GM12801 (cell line): ENCODE measurements around the gene WDR46.

ENCODE experiments used
- TF ChIP-seq, protein P1 (sequence below): IDR thresholded peaks from one replicate; pipeline ENCODE4 v1.5.1; 2011; ENCODE audit warnings: control low read depth; ENCODE audit not compliant: insufficient read length; ENCODE audit errors: extremely low read depth

WDR46 gene

DNA sequence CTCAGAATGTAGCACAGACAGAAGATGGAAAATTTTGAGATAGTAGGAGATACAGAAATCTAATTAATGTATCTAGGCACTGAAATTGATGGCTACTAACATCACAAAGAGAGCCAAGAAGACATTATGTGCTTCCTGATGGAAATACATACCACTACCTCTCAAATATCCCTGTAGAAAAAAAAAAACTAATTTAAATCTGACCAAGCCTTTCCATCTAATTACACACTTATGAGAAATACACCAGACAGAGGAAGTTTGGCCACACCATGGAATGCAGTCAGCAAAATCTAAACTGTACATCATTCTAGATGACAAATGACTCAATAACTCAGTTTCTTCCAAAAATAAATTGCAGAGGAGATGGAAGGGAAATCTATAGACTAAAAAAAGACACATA is 36.3 kb downstream of the WDR46 start:
- TF ChIP-seq, protein P1, sequence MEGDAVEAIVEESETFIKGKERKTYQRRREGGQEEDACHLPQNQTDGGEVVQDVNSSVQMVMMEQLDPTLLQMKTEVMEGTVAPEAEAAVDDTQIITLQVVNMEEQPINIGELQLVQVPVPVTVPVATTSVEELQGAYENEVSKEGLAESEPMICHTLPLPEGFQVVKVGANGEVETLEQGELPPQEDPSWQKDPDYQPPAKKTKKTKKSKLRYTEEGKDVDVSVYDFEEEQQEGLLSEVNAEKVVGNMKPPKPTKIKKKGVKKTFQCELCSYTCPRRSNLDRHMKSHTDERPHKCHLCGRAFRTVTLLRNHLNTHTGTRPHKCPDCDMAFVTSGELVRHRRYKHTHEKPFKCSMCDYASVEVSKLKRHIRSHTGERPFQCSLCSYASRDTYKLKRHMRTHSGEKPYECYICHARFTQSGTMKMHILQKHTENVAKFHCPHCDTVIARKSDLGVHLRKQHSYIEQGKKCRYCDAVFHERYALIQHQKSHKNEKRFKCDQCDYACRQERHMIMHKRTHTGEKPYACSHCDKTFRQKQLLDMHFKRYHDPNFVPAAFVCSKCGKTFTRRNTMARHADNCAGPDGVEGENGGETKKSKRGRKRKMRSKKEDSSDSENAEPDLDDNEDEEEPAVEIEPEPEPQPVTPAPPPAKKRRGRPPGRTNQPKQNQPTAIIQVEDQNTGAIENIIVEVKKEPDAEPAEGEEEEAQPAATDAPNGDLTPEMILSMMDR = no peak

DNA sequence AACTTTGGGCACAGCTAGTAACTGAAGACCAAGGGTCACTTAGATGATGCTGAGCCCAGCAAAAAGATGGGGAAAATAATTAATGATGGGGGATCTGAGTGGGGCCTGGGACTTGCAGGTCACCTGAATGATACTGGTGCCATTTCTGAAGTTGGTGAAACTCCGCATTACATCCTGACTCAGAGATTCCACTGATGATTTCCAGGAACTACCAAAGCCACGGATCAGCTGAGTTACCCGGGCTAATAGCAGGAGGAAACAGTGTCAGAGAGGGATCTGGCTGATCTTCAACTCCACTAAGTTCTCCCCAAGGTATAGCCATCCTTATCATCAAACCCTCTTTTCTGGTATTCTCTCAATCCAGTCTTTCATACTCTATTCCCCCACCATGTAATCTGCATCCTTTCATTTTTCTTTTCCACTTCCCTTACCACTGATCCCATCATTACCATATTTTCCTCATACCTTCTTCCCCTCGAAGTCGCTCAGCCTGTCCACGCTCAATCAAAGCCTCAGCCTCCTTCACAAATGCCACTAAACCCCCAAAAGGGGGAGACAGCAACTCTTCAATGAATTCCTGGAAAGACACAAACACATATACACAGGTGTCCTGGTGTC is 37.5 kb downstream of the WDR46 start:
- TF ChIP-seq, protein P1 = no peak

DNA sequence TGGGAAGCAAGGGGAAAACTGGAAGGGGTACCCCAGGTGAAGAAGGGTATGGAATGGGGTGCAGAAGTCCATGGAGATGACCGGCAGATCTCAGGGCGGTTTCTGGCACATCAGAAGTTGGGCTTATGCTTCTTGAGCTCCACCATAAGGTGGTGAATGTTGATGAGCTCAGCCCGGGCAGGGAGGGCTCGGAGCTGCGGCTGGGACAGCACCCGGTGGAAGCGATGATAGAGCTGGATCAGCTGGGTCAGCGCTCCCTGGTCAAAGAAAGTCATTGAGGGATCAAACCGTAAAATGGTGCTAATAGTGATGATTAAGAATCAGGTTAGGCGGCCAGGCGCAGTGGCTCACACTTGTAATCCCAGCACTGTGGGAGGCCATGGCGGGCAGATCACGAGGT is 38.3 kb downstream of the WDR46 start:
- TF ChIP-seq, protein P1 = no peak

DNA sequence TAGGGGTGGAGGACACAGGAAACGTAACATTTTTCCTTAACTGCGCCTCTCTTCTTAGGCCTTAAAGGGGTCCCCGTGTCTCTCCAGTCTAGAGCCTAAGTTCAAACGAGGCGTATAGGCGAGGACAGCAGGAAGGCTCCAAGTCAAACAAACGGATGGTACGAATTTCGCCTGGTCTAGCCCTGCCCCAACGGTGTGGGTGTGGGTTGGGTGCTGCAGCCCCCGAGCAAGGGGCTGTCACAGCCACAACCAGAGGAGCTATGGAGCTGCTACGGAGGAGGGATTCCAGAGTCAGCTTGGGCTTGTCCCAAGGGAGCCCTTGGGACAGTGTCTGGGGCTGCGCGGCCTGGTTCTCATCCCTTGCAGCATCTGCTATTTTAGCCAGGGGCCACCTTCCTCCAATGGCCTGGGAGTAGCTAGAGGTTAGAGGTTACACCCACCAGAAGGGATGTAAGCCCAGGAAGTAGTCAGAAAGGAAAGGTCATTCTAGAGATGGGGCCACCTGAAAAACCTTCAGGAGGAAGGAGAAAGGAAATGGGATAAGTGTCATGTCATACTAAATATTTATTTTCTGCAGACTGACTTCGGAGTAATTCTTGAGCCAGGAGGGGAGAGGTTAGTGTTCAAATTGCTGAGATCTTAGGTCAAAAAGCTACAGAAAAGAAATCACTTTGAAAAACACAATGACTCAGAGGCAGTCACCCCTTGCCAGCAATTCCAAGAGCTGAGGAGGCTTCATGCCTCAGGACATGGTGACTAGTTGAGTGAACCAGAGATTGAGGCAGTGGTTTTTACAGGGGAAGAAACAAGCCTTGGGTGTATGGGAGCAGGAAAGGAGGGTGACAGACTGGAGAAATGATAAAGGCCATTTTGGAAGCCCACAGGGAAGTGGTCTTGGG is 39.1 kb downstream of the WDR46 start:
- TF ChIP-seq, protein P1 = no peak

DNA sequence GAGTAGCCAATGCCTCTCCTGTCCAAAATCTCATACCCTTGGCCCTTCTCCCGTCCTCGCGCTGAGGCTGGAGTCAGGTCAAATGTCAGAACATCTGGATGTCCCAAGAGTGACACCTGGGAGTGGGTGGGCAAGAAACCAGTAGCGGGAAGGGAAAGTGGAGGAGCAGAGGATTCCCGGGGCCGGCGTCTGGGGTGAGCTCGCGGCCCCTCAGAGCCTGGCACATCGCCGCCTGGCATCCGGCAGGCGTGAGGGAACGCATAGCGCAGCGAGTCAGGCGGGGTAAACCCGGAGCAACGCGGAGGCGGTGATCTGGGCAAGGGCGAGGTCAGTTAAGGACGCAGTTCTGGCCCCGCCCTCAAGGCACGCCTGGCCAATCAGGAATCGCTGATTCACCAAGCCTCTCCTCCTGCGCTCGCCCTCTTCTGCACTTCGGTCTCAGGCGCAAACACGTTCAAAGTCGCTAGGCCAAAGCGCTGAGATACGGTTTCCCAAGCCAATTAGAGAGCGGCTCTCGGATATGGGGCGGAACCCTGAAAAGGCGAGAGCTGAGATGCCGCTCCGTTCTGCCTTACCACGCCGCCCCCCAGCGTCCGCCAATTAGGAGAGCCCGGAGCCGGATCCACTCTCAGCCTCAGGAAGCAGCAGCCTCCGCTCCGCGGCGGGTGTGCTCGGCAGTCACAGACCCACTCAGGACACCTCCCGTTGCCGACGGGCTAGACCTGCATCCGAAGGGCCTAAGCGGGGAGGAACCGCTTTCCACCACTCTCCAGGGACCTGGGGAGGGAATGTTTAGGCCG is 39.9 kb downstream of the WDR46 start:
- TF ChIP-seq, protein P1 = no peak

DNA sequence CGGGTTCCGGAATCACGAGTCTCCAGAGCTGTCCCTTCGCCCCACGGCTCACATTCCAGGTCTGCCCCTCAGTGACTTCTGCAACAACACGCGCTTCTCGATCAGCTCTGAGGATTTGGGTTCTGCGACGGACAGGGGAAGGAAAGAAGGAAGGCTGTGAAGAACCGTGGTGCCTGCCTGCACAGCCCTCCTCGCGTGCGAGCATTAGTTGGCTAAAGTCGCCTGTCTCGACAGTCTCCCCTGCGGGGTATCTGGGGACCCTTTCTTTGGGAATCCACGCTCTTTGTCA is 40.5 kb downstream of the WDR46 start:
- TF ChIP-seq, protein P1 = no peak

DNA sequence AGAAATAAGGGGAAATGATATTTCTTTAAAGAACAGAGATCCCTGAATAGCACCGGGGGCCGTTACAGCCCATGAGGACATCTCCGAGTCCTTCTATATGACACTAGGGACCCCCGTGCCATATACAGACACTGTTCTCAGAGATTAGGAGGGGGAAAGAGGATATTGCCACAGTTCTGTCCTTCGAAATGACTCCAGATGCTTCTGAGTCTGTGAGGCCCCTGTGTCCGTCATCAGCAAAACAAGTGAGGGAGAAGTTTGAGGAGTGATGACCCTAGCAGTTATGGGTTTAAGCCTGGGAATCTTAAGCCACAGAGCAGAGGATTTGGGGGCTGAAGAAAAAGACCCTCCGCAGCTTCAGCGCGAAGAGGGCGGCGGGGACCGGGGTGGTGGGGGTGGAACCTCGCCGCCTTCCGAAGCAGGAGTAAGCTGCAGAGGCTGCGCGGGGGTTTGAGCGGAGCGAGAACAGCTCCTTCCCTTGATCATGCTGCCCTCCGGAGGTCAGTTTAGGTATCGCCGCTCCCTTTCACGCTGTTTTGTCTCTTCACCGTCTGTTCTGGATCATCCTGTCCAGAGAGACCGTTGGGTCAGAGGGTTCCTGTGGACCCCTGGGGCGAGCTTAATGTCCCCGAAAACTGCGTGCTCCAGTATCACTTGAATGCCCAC is 40.9 kb downstream of the WDR46 start:
- TF ChIP-seq, protein P1 = no peak
